Activated CD4-positive, alpha-beta memory T cell treated with anti-CD3 and anti-CD28 coated beads for 36 hours (primary cell): Measurements from ENCODE around the gene SLC8A2. TPM values are rescaled to one million over a fixed set of nuclear protein-coding genes. Genes with fewer than 3 reads are reported as not detected.

Experiments
- CTCF ChIA-PET: fragments of 350-600 bp; sonication (Branson Sonifier 250); formaldehyde crosslinking; loops from one replicate; lab custom pipeline; 2021; ENCODE audit warnings: antibody characterized with exemption, inconsistent platforms; lab: Charles Lee
- POLR2A ChIA-PET: fragments of 350-600 bp; sonication (Branson Sonifier 250); formaldehyde crosslinking; loops from one replicate; lab custom pipeline; 2021; ENCODE audit warnings: antibody characterized with exemption; lab: Charles Lee
- DNase-seq: peaks from one replicate; pipeline ENCODE4 v3.0.0-alpha.2; 2020
- H3K27ac Mint-ChIP-seq: one replicate; pipeline ENCODE4 v1.8.0; 2021; ENCODE audit warnings: mixed read lengths
- H3K27me3 Mint-ChIP-seq: one replicate; pipeline ENCODE4 v1.8.0; 2021; ENCODE audit warnings: mixed read lengths
- H3K36me3 Mint-ChIP-seq: one replicate; pipeline ENCODE4 v1.8.0; 2021; ENCODE audit warnings: mixed read lengths
- H3K4me1 Mint-ChIP-seq: one replicate; pipeline ENCODE4 v1.8.0; 2021; ENCODE audit warnings: low read depth, mixed read lengths
- H3K4me3 Mint-ChIP-seq: one replicate; pipeline ENCODE4 v1.8.0; 2021; ENCODE audit warnings: mild to moderate bottlenecking, mixed read lengths
- H3K9me3 Mint-ChIP-seq: one replicate; pipeline ENCODE4 v1.8.0; 2021; ENCODE audit warnings: mixed read lengths
- intact Hi-C: fragments of 100-400 bp; cut with micrococcal nuclease; formaldehyde crosslinking; loops from one replicate; pipeline ENCODE4 v1.15.1; 2023
- total RNA-seq, 2 experiments: library from RNA; stranded (reverse); gene quantifications; one replicate each; pipeline ENCODE4 v1.2.3, GENCODE V29; 2021

SLC8A2 gene
- total RNA-seq, 2 experiments from 2014 or later: 0.14 TPM; not detected in 1

DNA sequence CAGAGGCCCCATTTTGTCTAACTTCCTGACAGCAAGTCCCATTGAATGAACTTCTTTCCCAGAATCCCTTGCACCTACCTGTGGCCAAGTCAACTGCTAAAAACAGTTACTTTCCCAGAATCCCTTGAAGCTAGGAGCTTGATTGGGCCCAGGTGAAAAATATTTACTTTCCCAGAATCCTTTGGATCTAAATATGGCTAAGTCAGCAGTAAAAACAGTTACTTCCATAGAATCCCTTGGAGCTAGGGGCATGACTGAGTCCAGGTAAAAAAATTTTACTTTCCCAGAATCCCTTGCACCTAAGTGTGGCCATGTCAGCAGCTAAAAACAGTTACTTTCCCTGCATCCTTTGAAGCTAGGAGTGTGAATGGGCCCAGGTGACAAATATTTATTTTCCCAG lies 39.2 kb downstream of the SLC8A2 start:
- Mint-ChIP-seq H3K9me3 (no peaks in the 10 kb centered on the region), H3K36me3 (no peaks in the 10 kb centered on the region), H3K4me1 (peaks cover 24% of the 10 kb centered on the region), H3K27me3 (peaks cover 31% of the 10 kb centered on the region), H3K27ac (no peak overlapping the region), H3K4me3 (no peak overlapping the region)
- POLR2A ChIA-PET: interaction anchor here (1.1 kb wide), 1 partner anchor 12 kb away, joined by 3 read pairs; no protein-coding TSS in a partner anchor
- intact Hi-C loops: loop anchor here (10.0 kb wide), 1 partner anchor 172 kb away; the partner anchor contains the start of gene BICRA
- CTCF ChIA-PET: interaction anchor here (0.6 to 8.0 kb wide), 10 partner anchors 10 to 436 kb away, joined by 3 to 193 read pairs (median 3); partner anchors contain the start of genes EHD2, KPTN and NAPA
- no peak for DNase-seq

DNA sequence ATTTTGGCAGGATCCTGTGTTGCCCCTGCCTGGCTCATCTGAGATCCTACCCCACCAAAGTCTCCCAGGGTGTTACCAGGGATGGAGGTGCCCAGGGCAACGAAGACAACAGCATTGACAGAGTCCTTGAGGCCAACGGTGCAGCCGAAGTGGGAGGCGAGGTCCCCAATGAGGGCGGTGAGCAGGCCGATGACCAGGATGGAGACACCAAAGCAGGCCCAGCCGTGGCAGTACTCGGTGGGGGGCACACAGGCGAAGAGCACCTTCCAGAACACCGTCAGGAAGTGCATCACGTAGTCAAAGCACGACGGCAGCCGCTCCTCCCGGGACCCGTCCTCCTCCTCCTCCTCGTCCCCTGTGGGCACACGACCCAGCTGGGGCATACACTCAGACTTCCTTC lies 39.6 kb downstream of the SLC8A2 start:
- H3K27ac Mint-ChIP-seq: no peak overlapping the region

DNA sequence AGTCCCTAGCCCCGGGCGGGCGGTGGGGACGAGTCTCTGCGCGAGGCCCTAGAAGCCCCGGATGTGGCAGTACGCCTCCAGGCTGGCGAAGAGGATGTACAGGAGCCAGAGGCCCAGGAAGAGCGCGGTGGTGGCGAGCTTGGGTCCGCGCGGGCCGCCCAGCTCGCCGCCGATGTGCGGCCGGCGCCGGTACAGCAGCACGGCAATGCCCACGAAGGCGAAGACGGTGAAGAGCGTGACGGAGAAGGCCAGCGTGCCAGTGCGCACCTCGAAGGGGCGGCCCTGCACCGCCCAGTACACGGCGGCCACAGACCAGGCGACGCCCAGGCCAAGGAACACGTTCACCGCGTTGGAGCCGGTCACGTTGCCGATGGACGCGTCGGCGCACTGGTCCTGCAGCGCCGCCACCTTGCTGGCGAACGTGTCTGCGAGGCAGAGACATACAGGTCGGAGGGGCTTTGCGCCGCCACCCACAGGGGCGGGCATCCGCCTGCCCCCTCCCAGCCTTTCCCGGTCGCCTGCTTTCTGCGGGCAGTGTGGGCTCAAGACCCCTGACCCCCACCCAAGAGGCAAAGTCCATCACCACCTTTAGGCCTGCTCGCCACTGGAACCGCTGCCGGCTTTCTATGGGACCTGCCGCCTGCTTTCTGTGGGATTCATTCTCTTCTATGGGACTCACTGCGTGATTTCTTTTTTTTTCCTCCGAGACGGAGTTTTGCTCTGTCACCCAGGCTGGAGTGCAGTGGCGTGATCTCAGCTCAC lies 41.5 kb downstream of the SLC8A2 start:
- CTCF ChIA-PET: interaction anchor here (1.0 to 3.0 kb wide), 4 partner anchors 39 to 276 kb away, joined by 4 to 17 read pairs (median 10); partner anchors contain the start of gene KPTN
- Mint-ChIP-seq H3K36me3 (no peaks in the 10 kb centered on the region), H3K4me1 (peaks cover 11% of the 10 kb centered on the region), H3K27ac (no peak overlapping the region), H3K27me3 (peaks cover 30% of the 10 kb centered on the region), H3K9me3 (no peaks in the 10 kb centered on the region), H3K4me3 (peak overlapping the region; percentile 23)
- intact Hi-C loops: loop anchor here (10.0 kb wide), 1 partner anchor 175 kb away; the partner anchor contains the start of gene BICRA
- POLR2A ChIA-PET: no interaction called here
- peak; percentile 59 for DNase-seq

More for the DNA sequence above, 39.6 kb downstream of the SLC8A2 start:
- H3K9me3 Mint-ChIP-seq: no peaks in the 10 kb centered on the region
- H3K27me3 Mint-ChIP-seq: peaks cover 27% of the 10 kb centered on the region
- peaks cover 24% of the 10 kb centered on the region for H3K4me1 Mint-ChIP-seq
- ChIA-PET CTCF (interaction anchor here (0.7 to 8.0 kb wide), 5 partner anchors 10 to 436 kb away, joined by 3 to 193 read pairs (median 6); partner anchors contain the start of genes EHD2 and KPTN), POLR2A (no interaction called here)
- intact Hi-C loops: loop anchor here (10.0 kb wide), 1 partner anchor 173 kb away; the partner anchor contains the start of gene BICRA
- no peak for DNase-seq
- no peak overlapping the region for H3K4me3 Mint-ChIP-seq
- H3K36me3 Mint-ChIP-seq: no peaks in the 10 kb centered on the region

DNA sequence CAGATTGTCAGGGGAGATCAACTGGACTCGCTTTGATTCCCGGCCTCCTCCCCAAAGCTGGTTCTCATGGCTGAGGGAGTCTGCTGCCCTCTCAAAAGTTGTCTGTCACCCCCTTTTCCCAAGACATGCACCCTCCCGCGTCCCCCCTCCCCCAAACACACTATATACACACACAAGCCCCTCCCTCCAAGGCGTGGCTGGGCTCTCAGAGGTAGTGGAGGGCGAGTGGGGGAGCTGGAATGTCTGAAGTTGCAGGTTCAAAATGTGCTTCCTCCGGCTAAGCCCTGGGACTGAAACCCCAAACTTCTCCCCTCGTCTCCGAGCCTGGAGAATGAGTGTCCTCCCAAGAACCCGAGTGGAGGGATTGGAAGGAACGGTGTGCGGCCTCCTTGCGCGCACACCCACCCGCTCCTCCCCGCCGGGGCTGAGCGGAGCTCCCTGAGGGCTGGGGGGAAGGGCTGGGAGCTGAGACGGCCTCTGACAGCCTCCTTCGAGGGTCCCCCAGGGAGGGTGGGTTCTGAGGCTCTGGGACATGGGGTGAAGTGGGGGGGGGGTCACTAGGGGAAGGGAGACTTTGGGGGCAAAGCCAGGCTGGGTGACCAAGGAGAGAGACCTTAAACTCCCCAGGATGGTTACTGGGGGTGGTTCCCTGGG lies 42.4 kb downstream of the SLC8A2 start:
- H3K9me3 Mint-ChIP-seq: no peaks in the 10 kb centered on the region
- peaks cover 10% of the 10 kb centered on the region for H3K4me1 Mint-ChIP-seq
- POLR2A ChIA-PET: no interaction called here
- CTCF ChIA-PET: interaction anchor here (1.0 to 3.0 kb wide), 13 partner anchors 7 to 284 kb away, joined by 3 to 25 read pairs (median 7); partner anchors contain the start of genes EHD2 and KPTN
- H3K36me3 Mint-ChIP-seq: no peaks in the 10 kb centered on the region
- no peak for DNase-seq
- no peak overlapping the region for H3K4me3 Mint-ChIP-seq
- intact Hi-C loops: no loop called here
- peaks cover 33% of the 10 kb centered on the region for H3K27me3 Mint-ChIP-seq
- no peak overlapping the region for H3K27ac Mint-ChIP-seq

DNA sequence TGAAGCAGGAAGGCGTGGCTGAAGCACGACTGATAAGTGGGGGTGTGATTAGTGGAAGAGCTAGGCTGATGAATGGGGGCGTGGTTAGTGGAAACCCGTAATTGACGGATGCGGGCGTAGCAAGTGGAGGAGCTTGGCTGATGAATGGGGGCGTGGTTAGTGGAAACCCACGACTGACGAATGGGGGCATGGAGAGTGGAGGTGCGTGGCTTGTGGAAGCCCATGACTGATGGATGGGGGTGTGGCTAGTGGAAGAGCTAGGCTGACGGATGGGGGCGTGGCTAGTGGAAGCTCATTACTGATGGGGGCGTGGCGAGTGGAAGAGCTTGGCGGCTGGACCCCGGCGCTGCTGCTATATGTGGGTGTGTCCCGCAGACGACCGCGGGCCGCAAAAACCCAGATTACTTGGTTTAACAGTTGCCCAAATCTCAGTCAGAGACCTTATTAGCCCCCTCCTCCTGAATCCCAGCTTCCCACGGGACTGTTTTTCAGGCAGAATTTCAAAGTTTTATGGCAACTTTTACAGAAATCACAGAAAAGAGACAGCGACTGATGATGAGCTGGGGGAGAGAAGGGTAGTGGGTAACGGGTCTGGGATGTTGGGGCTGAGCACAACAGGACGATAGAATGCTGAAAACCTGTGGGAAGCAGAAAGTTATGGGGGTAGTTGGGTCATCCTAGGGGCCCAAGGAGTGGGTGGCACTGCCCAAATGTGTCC lies 43.4 kb downstream of the SLC8A2 start:
- peaks cover 40% of the 10 kb centered on the region for H3K27me3 Mint-ChIP-seq
- H3K4me3 Mint-ChIP-seq: no peak overlapping the region
- CTCF ChIA-PET: interaction anchor here (0.8 to 3.0 kb wide), 21 partner anchors 8 to 308 kb away, joined by 3 to 25 read pairs (median 7); partner anchors contain the start of genes DHX34, EHD2, KPTN and NAPA
- no peaks in the 10 kb centered on the region for H3K9me3 Mint-ChIP-seq
- no peak overlapping the region for H3K27ac Mint-ChIP-seq
- H3K4me1 Mint-ChIP-seq: peaks cover 10% of the 10 kb centered on the region
- peak; percentile 92 for DNase-seq
- POLR2A ChIA-PET: interaction anchor here (0.8 to 1.0 kb wide), 2 partner anchors 154 to 172 kb away, joined by 3 to 4 read pairs; no protein-coding TSS in a partner anchor
- intact Hi-C loops: no loop called here
- H3K36me3 Mint-ChIP-seq: no peaks in the 10 kb centered on the region

DNA sequence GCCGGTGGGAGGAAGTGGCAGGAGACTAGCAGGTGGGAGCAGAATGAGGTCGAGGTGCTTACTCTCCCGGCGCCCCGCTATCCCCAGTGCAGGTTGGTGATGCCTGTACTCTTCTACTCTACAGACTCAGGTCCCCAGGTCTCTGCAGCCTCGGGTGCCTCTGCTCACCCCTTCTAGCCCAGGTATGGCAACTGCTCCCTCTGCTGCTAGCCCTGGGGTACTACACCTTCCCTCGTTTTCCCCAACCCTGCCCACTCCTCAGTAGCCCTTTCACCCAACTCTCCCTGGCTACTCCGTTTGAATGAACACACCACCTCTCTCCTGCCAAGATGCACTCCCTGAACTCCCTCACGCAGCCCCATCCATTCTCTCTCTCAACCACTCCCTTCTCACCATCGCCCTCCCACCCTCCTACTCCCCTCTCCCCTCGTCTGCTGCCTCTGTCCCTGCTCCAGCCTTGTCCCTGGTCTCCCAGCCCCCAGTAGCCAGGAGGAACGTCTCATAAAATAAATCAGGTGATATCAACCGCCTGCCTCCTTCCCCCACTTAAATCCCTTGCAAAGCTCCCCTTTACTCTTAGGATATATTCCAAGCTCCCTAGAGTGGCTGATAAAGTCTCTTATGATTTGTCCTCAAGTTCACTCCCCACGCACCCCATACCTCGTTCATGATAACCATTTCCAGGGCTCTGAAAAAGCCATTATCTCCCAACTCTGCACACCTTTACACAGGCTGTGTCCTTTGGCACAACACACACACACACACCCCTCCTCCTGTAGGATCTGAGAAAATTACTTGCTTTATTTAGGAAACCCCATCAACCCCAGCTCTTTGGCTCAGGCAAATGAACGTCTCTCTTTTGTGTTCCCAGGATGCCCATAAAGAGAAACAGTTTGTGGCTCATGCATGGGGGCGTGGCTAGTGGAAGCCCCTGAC lies 44.2 kb downstream of the SLC8A2 start:
- ChIA-PET CTCF (interaction anchor here (0.8 to 3.0 kb wide), 20 partner anchors 9 to 309 kb away, joined by 3 to 25 read pairs (median 7); partner anchors contain the start of genes DHX34, EHD2, KPTN and NAPA), POLR2A (interaction anchor here (0.8 to 1.0 kb wide), 2 partner anchors 154 to 173 kb away, joined by 3 to 4 read pairs; no protein-coding TSS in a partner anchor)
- Mint-ChIP-seq H3K27me3 (peaks cover 47% of the 10 kb centered on the region), H3K4me3 (no peak overlapping the region), H3K27ac (no peak overlapping the region), H3K9me3 (no peaks in the 10 kb centered on the region), H3K36me3 (no peaks in the 10 kb centered on the region), H3K4me1 (peaks cover 10% of the 10 kb centered on the region)
- intact Hi-C loops: loop anchor here (2.0 kb wide), 1 partner anchor 131 kb away; no protein-coding TSS in a partner anchor
- peak; percentile 83 for DNase-seq

DNA sequence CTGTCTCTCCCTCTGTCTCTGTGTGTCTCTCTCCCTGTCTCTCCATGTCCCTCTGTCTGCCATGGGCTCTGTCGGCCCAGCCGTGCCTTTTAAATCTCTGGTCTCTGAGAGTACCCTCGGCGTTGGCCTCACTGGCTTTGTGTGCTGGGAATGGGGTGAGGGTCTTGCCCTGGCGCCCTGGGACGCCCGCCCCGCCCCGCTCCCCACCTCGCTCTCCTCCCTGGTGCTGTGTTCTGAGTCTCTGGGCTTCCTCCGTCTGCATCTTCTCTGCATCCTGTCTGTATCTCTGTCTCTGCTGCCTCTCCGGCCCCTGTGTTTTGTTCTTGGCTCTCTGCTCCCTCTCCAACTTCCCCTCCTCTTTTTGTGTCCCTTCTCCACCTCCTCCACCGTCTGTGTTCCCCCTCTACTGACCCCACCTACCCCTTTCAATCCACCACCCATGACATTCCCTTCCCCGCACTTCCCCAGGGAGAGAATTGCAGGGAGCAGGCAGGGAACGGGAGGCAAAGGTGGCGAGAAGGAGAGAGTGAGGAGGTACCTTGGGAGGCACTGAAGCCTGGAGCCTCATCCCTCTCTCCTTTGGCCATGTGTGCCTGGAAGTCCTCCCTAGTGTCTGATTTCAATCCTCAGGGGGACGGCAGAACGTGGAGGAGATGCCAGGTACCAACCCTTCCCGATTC lies 48.4 kb downstream of the SLC8A2 start:
- Mint-ChIP-seq H3K36me3 (no peaks in the 10 kb centered on the region), H3K27ac (no peak overlapping the region), H3K9me3 (no peaks in the 10 kb centered on the region), H3K4me3 (no peak overlapping the region), H3K27me3 (peaks cover 54% of the 10 kb centered on the region), H3K4me1 (peaks cover 15% of the 10 kb centered on the region)
- intact Hi-C loops: no loop called here
- no peak for DNase-seq
- POLR2A ChIA-PET: no interaction called here
- CTCF ChIA-PET: no interaction called here

DNA sequence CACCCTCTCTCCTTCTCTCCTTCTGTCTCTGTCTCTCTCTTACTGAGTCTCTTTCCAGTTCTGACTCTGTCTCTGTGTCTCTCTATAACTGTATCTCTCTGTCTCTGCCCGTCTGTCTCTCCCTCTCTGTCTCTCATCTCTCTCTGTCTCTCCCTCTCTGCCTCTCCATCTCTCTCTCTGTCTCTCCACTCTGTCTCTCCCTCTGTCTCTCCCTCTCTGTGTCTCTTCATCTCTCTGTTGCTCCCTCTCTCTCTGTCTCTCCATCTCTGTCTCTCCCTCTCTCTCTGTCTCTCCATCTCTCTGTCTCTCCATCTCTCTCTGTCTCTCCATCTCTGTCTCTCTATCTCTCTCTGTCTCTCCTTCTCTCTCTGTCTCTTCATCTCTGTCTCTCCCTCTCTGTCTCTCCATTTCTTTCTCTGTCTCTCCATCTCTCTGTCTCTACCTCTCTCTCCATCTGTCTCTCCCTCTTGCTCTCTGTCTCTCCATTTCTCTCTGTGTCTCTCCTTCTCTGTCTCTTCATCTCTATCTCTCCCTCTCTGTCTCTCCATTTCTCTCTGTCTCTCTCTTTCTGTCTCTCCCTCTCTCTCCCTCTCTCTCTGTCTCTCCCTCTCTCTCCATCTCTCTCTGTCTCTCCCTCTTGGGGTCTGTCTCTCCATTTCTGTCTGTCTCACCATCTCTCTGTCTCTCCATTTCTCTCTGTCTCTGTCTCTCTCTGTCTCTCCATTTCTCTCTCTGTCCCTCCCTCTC lies 49.1 kb downstream of the SLC8A2 start:
- Mint-ChIP-seq H3K27me3 (peaks cover 62% of the 10 kb centered on the region), H3K4me3 (no peak overlapping the region), H3K9me3 (no peaks in the 10 kb centered on the region), H3K36me3 (no peaks in the 10 kb centered on the region), H3K4me1 (peaks cover 23% of the 10 kb centered on the region), H3K27ac (no peak overlapping the region)
- intact Hi-C loops: no loop called here
- no peak for DNase-seq
- CTCF ChIA-PET: no interaction called here
- POLR2A ChIA-PET: no interaction called here

DNA sequence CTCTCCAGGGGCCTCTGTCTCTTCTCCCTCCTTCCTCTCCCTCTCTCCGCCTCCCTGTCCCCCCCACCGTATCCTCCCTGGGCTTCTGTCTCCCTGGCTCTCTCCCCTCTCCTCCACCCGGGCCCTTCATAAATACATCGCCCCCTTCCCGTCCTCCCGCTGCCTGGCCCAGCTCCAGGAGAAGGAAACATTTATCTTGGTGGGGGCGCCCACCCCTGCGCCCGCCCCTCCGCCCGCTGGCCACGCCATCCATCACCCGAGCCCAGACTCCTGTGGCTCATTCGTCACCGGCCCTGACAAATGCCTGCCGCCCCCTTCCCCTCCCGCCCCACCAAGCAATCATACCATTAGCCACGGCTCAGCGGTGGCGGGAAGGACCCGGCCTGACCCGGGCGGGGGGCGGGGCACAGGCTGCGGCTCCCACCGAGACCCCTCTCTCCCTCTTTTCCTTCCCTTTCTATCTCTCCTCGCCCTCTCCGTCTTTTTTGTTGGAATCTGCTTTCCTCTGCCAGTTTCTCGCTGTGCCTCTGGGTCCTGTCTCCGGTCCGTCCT lies 49.8 kb downstream of the SLC8A2 start:
- CTCF ChIA-PET: no interaction called here
- Mint-ChIP-seq H3K27me3 (peaks cover 68% of the 10 kb centered on the region), H3K27ac (no peak overlapping the region), H3K9me3 (no peaks in the 10 kb centered on the region), H3K36me3 (no peaks in the 10 kb centered on the region), H3K4me3 (no peak overlapping the region), H3K4me1 (peaks cover 25% of the 10 kb centered on the region)
- intact Hi-C loops: no loop called here
- DNase-seq: peak; percentile 39
- POLR2A ChIA-PET: no interaction called here
